Progenitor cell of endocrine pancreas (in vitro differentiated cells): ENCODE measurements around the gene PCDHGA5. TPM values are rescaled to one million over a fixed set of nuclear protein-coding genes. Genes with fewer than 3 reads are reported as not detected.
"Not testable (repeated sequence)": the region's sequence is repeated elsewhere in the genome, so short reads cannot be mapped to it uniquely, and the experiment has no call there.

ENCODE experiments used
- DNase-seq: peaks from one replicate; pipeline ENCODE4 v3.0.0; 2021; ENCODE audit warnings: low spot score; ENCODE audit not compliant: unreplicated experiment
- H3K27ac Mint-ChIP-seq: 2 replicates; pipeline ENCODE4 v1.8.0; 2021; ENCODE audit warnings: mild to moderate bottlenecking, moderate library complexity, mixed read lengths
- H3K27me3 Mint-ChIP-seq: 2 replicates; pipeline ENCODE4 v1.8.0; 2021; ENCODE audit warnings: mixed read lengths
- H3K36me3 Mint-ChIP-seq: 2 replicates; pipeline ENCODE4 v1.8.0; 2022; ENCODE audit warnings: mixed read lengths; ENCODE audit not compliant: insufficient read depth
- H3K4me1 Mint-ChIP-seq: 2 replicates; pipeline ENCODE4 v1.8.0; 2021; ENCODE audit warnings: low read depth, mixed read lengths
- H3K4me3 Mint-ChIP-seq: 2 replicates; pipeline ENCODE4 v1.8.0; 2021; ENCODE audit warnings: low read depth, mild to moderate bottlenecking, moderate library complexity, mixed read lengths
- H3K9me3 Mint-ChIP-seq: 2 replicates; pipeline ENCODE4 v1.8.0; 2021; ENCODE audit warnings: low read depth, mixed read lengths
- total RNA-seq: library from RNA; stranded (reverse); gene quantifications from 2 replicates; pipeline ENCODE4 v1.2.1, GENCODE V29; 2021
- TF ChIP-seq, protein P1 (sequence below): fragments of 200-600 bp; sonication (generic); IDR thresholded peaks from one replicate; pipeline ENCODE4 v1.5.0; 2021; ENCODE audit warnings: antibody characterized with exemption, mild to moderate bottlenecking; ENCODE audit not compliant: unreplicated experiment

The PCDHGA5 gene
- total RNA-seq, 1 donor from 2014 or later = 0.69 TPM

DNA sequence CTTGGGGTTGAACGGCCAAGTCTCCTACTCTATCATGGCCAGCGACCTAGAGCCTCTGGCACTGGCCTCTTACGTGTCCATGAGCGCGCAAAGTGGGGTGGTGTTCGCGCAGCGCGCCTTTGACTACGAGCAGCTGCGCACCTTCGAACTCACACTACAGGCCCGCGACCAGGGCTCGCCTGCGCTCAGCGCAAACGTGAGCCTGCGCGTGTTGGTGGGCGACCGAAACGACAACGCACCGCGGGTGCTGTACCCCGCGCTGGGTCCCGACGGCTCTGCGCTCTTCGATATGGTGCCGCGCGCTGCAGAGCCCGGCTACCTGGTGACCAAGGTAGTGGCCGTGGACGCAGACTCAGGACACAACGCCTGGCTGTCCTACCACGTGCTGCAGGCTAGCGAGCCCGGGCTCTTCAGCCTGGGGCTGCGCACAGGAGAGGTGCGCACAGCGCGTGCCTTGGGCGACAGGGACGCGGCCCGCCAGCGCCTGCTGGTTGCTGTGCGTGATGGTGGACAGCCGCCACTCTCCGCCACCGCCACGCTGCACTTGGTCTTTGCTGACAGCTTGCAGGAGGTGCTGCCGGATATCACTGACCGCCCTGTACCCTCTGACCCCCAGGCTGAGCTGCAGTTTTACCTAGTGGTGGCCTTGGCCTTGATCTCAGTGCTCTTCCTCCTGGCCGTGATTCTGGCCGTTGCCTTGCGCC, 35.7 kb downstream of the PCDHGA5 start:
- H3K4me1 Mint-ChIP-seq = no peaks in the 10 kb centered on the region
- peaks cover 48% of the 10 kb centered on the region for H3K9me3 Mint-ChIP-seq
- TF ChIP-seq, protein P1, sequence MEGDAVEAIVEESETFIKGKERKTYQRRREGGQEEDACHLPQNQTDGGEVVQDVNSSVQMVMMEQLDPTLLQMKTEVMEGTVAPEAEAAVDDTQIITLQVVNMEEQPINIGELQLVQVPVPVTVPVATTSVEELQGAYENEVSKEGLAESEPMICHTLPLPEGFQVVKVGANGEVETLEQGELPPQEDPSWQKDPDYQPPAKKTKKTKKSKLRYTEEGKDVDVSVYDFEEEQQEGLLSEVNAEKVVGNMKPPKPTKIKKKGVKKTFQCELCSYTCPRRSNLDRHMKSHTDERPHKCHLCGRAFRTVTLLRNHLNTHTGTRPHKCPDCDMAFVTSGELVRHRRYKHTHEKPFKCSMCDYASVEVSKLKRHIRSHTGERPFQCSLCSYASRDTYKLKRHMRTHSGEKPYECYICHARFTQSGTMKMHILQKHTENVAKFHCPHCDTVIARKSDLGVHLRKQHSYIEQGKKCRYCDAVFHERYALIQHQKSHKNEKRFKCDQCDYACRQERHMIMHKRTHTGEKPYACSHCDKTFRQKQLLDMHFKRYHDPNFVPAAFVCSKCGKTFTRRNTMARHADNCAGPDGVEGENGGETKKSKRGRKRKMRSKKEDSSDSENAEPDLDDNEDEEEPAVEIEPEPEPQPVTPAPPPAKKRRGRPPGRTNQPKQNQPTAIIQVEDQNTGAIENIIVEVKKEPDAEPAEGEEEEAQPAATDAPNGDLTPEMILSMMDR = no peak
- no peak for DNase-seq
- peak overlapping the region; percentile 79 for H3K27ac Mint-ChIP-seq
- H3K4me3 Mint-ChIP-seq = peak overlapping the region; percentile 37
- no peaks in the 10 kb centered on the region for H3K27me3 Mint-ChIP-seq
- peaks cover 41% of the 10 kb centered on the region for H3K36me3 Mint-ChIP-seq

DNA sequence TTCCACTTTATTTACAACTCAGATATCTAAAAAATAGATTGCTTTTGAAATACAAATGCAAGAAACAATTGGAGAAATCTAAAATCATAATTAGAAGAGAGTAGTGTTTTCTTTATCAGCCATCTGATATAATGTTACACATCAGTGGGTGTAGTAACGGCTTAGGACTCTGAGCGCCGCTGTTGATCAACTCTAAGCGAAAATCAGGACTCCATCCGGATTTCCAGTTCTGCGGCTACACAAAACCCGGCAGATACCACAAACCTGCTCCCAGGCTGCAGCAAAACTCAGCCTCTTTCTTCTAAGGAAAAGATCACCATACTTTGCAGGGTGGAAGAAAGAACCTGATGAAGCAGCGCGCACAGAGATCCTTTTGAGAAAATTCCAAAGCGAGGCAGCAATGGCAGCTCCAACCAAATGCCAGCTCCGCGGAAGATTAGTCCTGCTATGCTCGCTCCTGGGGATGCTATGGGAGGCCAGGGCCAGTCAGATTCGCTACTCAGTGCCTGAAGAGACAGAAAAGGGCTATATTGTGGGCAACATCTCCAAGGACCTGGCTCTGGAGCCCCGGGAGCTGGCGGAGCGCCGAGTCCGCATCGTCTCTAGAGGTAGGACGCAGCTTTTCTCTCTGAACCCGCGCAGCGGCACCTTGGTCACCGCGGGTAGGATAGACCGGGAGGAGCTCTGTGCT, 38.7 kb downstream of the PCDHGA5 start, which contains the start of gene PCDHGA9:
TSS of gene PCDHGA9 (plus strand) at position 226 of the 691 bp plus-strand sequence. CDS start at position 401, 175 bp downstream.
- H3K4me1 Mint-ChIP-seq = no peaks in the 10 kb centered on the region
- H3K4me3 Mint-ChIP-seq = no peak within 1 kb of the TSS
- H3K27me3 Mint-ChIP-seq = no peaks in the 10 kb centered on the region
- no peak for DNase-seq
- H3K9me3 Mint-ChIP-seq = peaks cover 45% of the 10 kb centered on the region
- TF ChIP-seq, protein P1 = no peak
- no peak within 1 kb of the TSS for H3K27ac Mint-ChIP-seq
- H3K36me3 Mint-ChIP-seq = peaks cover 41% of the 10 kb centered on the region

DNA sequence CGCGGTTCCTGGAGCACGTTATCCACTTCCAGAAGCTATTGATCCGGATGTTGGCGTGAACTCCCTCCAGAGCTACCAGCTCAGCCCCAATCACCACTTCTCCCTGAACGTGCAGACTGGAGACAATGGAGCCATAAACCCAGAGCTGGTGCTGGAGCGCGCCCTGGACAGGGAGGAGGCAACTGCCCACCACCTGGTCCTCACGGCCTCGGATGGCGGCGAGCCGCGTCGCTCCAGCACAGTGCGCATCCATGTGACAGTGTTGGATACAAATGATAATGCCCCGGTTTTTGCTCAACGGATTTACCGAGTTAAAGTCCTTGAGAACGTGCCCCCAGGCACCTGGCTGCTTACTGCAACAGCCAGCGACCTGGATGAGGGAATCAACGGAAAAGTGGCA, 39.4 kb downstream of the PCDHGA5 start:
- no peaks in the 10 kb centered on the region for H3K27me3 Mint-ChIP-seq
- DNase-seq = no peak
- H3K4me3 Mint-ChIP-seq = no peak overlapping the region
- H3K4me1 Mint-ChIP-seq = peaks cover 2% of the 10 kb centered on the region
- peaks cover 45% of the 10 kb centered on the region for H3K36me3 Mint-ChIP-seq
- no peak overlapping the region for H3K27ac Mint-ChIP-seq
- TF ChIP-seq, protein P1 = no peak
- H3K9me3 Mint-ChIP-seq = peaks cover 48% of the 10 kb centered on the region

DNA sequence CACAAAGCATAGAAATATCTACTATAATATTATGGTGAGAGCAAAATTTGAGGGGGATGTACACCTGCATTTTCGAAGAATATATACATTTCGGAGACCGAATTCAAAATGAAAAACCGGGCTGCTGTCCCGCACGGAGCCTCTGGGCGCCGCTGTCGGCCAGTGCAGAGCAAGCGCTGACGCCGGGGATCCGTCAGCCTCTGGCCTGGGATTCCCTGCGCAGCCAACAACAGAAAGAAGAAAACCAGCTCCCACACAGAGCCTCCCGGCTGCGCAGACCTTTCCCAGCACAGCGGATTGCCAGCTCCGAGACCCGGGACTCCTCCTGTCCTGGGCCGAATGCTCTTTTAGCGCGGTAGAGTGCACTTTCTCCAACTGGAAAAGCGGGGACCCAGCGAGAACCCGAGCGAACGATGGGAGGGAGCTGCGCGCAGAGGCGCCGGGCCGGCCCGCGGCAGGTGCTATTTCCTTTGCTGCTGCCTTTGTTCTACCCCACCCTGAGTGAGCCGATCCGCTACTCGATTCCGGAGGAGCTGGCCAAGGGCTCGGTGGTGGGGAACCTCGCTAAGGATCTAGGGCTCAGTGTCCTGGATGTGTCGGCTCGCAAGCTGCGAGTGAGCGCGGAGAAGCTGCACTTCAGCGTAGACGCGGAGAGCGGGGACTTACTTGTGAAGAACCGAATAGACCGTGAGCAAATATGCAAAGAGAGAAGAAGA, 44.0 kb downstream of the PCDHGA5 start, which contains the start of gene PCDHGB6:
TSS of gene PCDHGB6 (plus strand) at position 232 of the 716 bp plus-strand sequence. CDS start at position 414, 182 bp downstream.
- Mint-ChIP-seq H3K4me3 (peak within 1 kb of the TSS; percentile 86), H3K36me3 (peaks cover 47% of the 10 kb centered on the region), H3K27ac (peak within 1 kb of the TSS; percentile 98), H3K9me3 (peaks cover 43% of the 10 kb centered on the region)
- not testable (repeated sequence) for H3K27me3 Mint-ChIP-seq, H3K4me1 Mint-ChIP-seq
- TF ChIP-seq, protein P1 = peak; percentile 74
- peak; percentile 51 for DNase-seq
